Activated naive CD8-positive, alpha-beta T cell treated with anti-CD3 and anti-CD28 coated beads, Interleukin-2, amount 10 ng/mL, durations not matched to agents 7 days and 5 days (primary cell): Measurements from ENCODE around the gene WDR88. TPM values are rescaled to one million over a fixed set of nuclear protein-coding genes. Genes with fewer than 3 reads are reported as not detected.
"Not testable (repeated sequence)": the region's sequence is repeated elsewhere in the genome, so short reads cannot be mapped to it uniquely, and the experiment has no call there.

Source experiments
- ATAC-seq: fragments of 150-1000 bp; cut with Tn5 transposase; one replicate; pipeline ENCODE4 v1.10.0; 2021; ENCODE audit warnings: low read depth, moderate library complexity
- POLR2A ChIA-PET: fragments of 350-600 bp; sonication (Branson Sonifier 250); formaldehyde crosslinking; loops from one replicate; lab custom pipeline; 2021; ENCODE audit warnings: antibody characterized with exemption; lab: Charles Lee
- DNase-seq: peaks from one replicate; pipeline ENCODE4 v3.0.0; 2021
- H3K27ac Mint-ChIP-seq: one replicate; pipeline ENCODE4 v1.8.0; 2022; ENCODE audit warnings: mild to moderate bottlenecking, mixed read lengths
- H3K27me3 Mint-ChIP-seq: one replicate; pipeline ENCODE4 v1.8.0; 2022; ENCODE audit warnings: mild to moderate bottlenecking, moderate library complexity, mixed read lengths
- H3K36me3 Mint-ChIP-seq: one replicate; pipeline ENCODE4 v1.8.0; 2021; ENCODE audit warnings: mild to moderate bottlenecking, mixed read lengths
- H3K4me1 Mint-ChIP-seq: one replicate; pipeline ENCODE4 v1.8.0; 2021; ENCODE audit warnings: mixed read lengths
- H3K4me3 Mint-ChIP-seq: one replicate; pipeline ENCODE4 v1.8.0; 2022; ENCODE audit warnings: mild to moderate bottlenecking, moderate library complexity, mixed read lengths
- H3K9me3 Mint-ChIP-seq: one replicate; pipeline ENCODE4 v1.8.0; 2021; ENCODE audit warnings: mixed read lengths
- total RNA-seq, 2 experiments: library from RNA; stranded (reverse); gene quantifications; one replicate each; pipeline ENCODE4 v1.2.3, GENCODE V29; 2021

Gene WDR88
- total RNA-seq, 2 experiments from 2014 or later = not detected

DNA sequence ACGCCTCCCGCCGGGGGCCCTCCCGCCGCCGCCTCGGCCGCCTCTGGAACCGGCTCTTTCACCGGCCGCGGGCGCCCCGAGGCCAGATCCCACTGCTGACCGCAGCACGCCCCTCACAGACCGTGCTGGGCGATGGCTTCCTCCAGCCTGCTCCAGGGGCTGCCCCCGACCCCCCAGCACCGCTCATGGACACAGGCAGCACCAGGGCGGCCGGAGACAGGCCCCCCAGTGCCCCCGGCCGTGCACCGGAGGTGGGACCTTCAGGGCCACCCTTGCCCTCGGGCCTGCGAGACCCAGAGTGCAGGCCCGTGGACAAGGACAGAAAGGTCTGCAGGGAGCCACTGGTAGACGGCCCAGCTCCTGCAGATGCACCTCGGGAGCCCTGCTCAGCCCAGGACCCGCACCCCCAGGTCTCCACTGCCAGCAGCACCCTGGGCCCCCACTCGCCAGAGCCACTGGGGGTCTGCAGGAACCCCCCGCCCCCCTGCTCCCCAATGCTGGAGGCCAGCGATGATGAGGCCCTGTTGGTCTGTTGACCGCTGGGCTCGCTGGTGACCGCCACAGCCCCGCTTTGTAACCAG is 75.2 kb downstream of the WDR88 start:
- no peaks in the 10 kb centered on the region for H3K9me3 Mint-ChIP-seq
- no peak overlapping the region for H3K27ac Mint-ChIP-seq
- no peak overlapping the region for H3K4me3 Mint-ChIP-seq
- no peaks in the 10 kb centered on the region for H3K4me1 Mint-ChIP-seq
- POLR2A ChIA-PET = no interaction called here
- no peak for DNase-seq
- H3K36me3 Mint-ChIP-seq = no peaks in the 10 kb centered on the region
- no peak for ATAC-seq
- H3K27me3 Mint-ChIP-seq = no peaks in the 10 kb centered on the region

DNA sequence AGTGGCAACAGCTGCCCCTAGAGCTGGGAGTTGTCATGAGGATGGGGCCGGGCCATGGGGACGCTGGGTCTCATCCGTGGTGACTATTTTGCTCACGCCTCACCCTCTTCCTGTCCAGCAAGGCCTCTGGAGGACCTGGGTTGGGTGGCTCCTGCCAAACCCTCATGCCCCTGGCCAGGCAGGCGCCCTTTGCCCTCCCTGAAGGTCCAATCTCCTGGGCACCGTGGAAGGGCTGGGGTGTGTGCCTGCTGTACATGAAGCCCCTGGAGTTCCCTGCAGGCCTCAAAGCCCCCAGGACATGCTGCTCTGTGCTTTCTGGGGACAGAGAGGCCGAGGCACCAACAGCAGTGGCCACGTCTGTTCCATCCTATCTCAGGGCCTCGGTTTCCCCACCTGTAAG is 76.0 kb downstream of the WDR88 start:
- H3K36me3 Mint-ChIP-seq = no peaks in the 10 kb centered on the region
- ATAC-seq (no peak), DNase-seq (no peak)
- H3K9me3 Mint-ChIP-seq = no peaks in the 10 kb centered on the region
- H3K4me1 Mint-ChIP-seq = no peaks in the 10 kb centered on the region
- H3K27me3 Mint-ChIP-seq = no peaks in the 10 kb centered on the region
- POLR2A ChIA-PET = no interaction called here
- H3K4me3 Mint-ChIP-seq = no peak overlapping the region
- no peak overlapping the region for H3K27ac Mint-ChIP-seq

GRCh38 chr19:33208371-33208895 is 76.5 kb downstream of the WDR88 start:
- H3K27ac Mint-ChIP-seq = no peak overlapping the region
- H3K9me3 Mint-ChIP-seq = no peaks in the 10 kb centered on the region
- ATAC-seq (no peak), DNase-seq (no peak)
- no peaks in the 10 kb centered on the region for H3K4me1 Mint-ChIP-seq
- H3K36me3 Mint-ChIP-seq = no peaks in the 10 kb centered on the region
- no peak overlapping the region for H3K4me3 Mint-ChIP-seq
- POLR2A ChIA-PET = no interaction called here
- no peaks in the 10 kb centered on the region for H3K27me3 Mint-ChIP-seq

- Mint-ChIP-seq H3K27ac (no peak overlapping the region), H3K36me3 (no peaks in the 10 kb centered on the region), H3K9me3 (no peaks in the 10 kb centered on the region), H3K4me3 (no peak overlapping the region), H3K27me3 (no peaks in the 10 kb centered on the region), H3K4me1 (no peaks in the 10 kb centered on the region)
- DNase-seq (no peak), ATAC-seq (no peak)
- POLR2A ChIA-PET = no interaction called here
These were observed 77.3 kb downstream of the WDR88 start for GRCh38 chr19:33208904-33209849.

- ATAC-seq, H3K27ac Mint-ChIP-seq, H3K4me3 Mint-ChIP-seq, H3K4me1 Mint-ChIP-seq, H3K36me3 Mint-ChIP-seq, DNase-seq, H3K9me3 Mint-ChIP-seq, POLR2A ChIA-PET, H3K27me3 Mint-ChIP-seq: not testable (repeated sequence)
These were observed 77.9 kb downstream of the WDR88 start for GRCh38 chr19:33209850-33210230.

- Mint-ChIP-seq H3K27me3 (no peaks in the 10 kb centered on the region), H3K9me3 (no peaks in the 10 kb centered on the region), H3K27ac (no peak overlapping the region), H3K36me3 (no peaks in the 10 kb centered on the region), H3K4me3 (no peak overlapping the region), H3K4me1 (no peaks in the 10 kb centered on the region)
- DNase-seq = no peak
- no peak for ATAC-seq
- POLR2A ChIA-PET = no interaction called here
These were observed 78.5 kb downstream of the WDR88 start for GRCh38 chr19:33210266-33210940.

GRCh38 chr19:33211794-33212435 is 80.0 kb downstream of the WDR88 start:
- no peak overlapping the region for H3K4me3 Mint-ChIP-seq
- POLR2A ChIA-PET = no interaction called here

GRCh38 chr19:33212436-33213172 is 80.7 kb downstream of the WDR88 start:
- Mint-ChIP-seq H3K27ac (no peak overlapping the region), H3K4me1 (no peaks in the 10 kb centered on the region)

More at GRCh38 chr19:33211794-33212435, 80.0 kb downstream of the WDR88 start:
- H3K27ac Mint-ChIP-seq = no peak overlapping the region
- no peak for DNase-seq
- ATAC-seq = no peak
- H3K27me3 Mint-ChIP-seq = no peaks in the 10 kb centered on the region
- no peaks in the 10 kb centered on the region for H3K4me1 Mint-ChIP-seq
- no peaks in the 10 kb centered on the region for H3K36me3 Mint-ChIP-seq
- H3K9me3 Mint-ChIP-seq = no peaks in the 10 kb centered on the region

GRCh38 chr19:33214596-33214995 is 82.7 kb downstream of the WDR88 start:
- Mint-ChIP-seq H3K4me3 (no peak overlapping the region), H3K4me1 (no peaks in the 10 kb centered on the region), H3K9me3 (no peaks in the 10 kb centered on the region), H3K36me3 (no peaks in the 10 kb centered on the region), H3K27ac (no peak overlapping the region), H3K27me3 (no peaks in the 10 kb centered on the region)
- DNase-seq = no peak
- no peak for ATAC-seq
- POLR2A ChIA-PET = no interaction called here

More at GRCh38 chr19:33212436-33213172, 80.7 kb downstream of the WDR88 start:
- Mint-ChIP-seq H3K36me3 (no peaks in the 10 kb centered on the region), H3K27me3 (no peaks in the 10 kb centered on the region), H3K4me3 (no peak overlapping the region), H3K9me3 (no peaks in the 10 kb centered on the region)
- POLR2A ChIA-PET = no interaction called here
- ATAC-seq (no peak), DNase-seq (no peak)

GRCh38 chr19:33215438-33216197 is 83.7 kb downstream of the WDR88 start:
- POLR2A ChIA-PET = no interaction called here
- no peak overlapping the region for H3K4me3 Mint-ChIP-seq
- H3K27me3 Mint-ChIP-seq = no peaks in the 10 kb centered on the region
- no peaks in the 10 kb centered on the region for H3K36me3 Mint-ChIP-seq
- no peak for ATAC-seq
- DNase-seq = no peak
- H3K9me3 Mint-ChIP-seq = no peaks in the 10 kb centered on the region
- H3K27ac Mint-ChIP-seq = no peak overlapping the region
- no peaks in the 10 kb centered on the region for H3K4me1 Mint-ChIP-seq

DNA sequence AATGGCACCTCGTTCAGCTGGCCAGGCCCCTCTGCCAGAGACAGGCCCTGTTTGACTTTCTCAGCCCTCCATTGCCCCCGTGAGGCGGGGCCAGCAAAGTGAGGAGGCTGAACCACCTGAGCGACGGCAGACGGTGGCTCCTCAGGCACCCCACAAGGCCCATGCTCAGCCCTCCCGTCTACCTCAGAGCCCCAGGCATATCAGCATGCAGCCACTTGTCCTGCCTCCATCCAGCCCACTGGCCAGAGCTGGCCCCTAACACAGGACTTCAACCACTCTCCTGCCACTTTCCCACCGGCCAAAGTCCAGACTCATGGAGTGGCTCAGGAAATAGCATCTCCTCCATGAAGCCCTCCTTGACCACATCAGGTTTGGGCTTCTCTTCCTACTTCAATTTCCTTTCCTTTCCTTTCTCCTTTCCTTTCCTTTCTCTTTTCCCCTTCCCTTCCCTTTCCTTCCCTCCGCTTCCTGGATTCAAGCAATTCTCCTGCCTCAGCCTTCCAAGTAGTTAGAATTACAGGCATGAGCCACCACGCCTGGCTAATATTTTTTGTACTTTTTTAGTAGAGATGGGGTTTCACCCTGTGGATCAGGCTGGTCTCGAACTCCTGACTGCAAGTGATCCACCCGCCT is 84.4 kb downstream of the WDR88 start:
- no peaks in the 10 kb centered on the region for H3K27me3 Mint-ChIP-seq
- no peaks in the 10 kb centered on the region for H3K4me1 Mint-ChIP-seq
- no peaks in the 10 kb centered on the region for H3K9me3 Mint-ChIP-seq
- H3K27ac Mint-ChIP-seq = no peak overlapping the region
- POLR2A ChIA-PET = no interaction called here
- ATAC-seq (no peak), DNase-seq (no peak)
- no peaks in the 10 kb centered on the region for H3K36me3 Mint-ChIP-seq
- no peak overlapping the region for H3K4me3 Mint-ChIP-seq

DNA sequence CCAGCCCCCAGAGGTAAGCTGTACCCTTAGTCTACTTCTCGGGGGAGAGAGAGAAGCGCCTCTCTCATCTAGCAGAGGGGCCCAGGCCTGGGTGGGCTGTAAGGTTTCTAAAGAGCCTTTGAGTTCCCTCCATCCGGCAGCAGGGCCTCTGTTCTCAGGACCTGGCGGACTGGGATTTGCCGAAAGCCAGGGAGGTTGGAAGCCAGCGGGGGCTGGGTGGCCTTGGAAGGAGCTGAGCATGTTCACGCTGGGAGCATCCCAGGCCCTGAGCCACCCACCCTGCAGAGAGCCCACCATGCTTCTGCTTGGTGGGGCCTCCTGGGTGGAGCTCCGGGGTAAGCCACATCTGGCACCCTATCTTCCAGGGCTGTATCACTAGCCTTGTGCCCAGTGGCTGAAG is 86.0 kb downstream of the WDR88 start:
- ATAC-seq = no peak
- no peak for DNase-seq
- peaks cover 2% of the 10 kb centered on the region for H3K27me3 Mint-ChIP-seq
- no peaks in the 10 kb centered on the region for H3K9me3 Mint-ChIP-seq
- H3K4me3 Mint-ChIP-seq = no peak overlapping the region
- no peaks in the 10 kb centered on the region for H3K4me1 Mint-ChIP-seq
- no peak overlapping the region for H3K27ac Mint-ChIP-seq
- POLR2A ChIA-PET = no interaction called here
- H3K36me3 Mint-ChIP-seq = no peaks in the 10 kb centered on the region
